HepG2 (cell line): Measurements from ENCODE around the gene SCRT2. TPM values are rescaled to one million over a fixed set of nuclear protein-coding genes. Genes with fewer than 3 reads are reported as not detected.

Experiments used
- ATAC-seq: fragments of 200-7000 bp; cut with Tn5 transposase; 3 replicates; pipeline ENCODE4 v1.9.1; 2020; ENCODE audit warnings: mild to moderate bottlenecking, moderate library complexity
- BruUV-seq: library from RNA; stranded (reverse); fragments of 400-500 nt; replicated peaks from 2 replicates; lab custom pipeline; 2021; lab: Mats Ljungman, UMichigan
- CTCF ChIA-PET: fragments of 300-600 bp; formaldehyde crosslinking; extraction: SDS; loops from one replicate; lab custom pipeline; 2021; ENCODE audit warnings: low total read pairs, inconsistent platforms, low intra/inter-chr PET ratio; lab: Yijun Ruan, JAX
- POLR2A ChIA-PET: fragments of 350-600 bp; sonication (Branson Sonifier 250); formaldehyde crosslinking; loops from one replicate; lab custom pipeline; 2020; ENCODE audit warnings: antibody characterized with exemption, inconsistent platforms; lab: Yijun Ruan, JAX
- DNase-seq: peaks from one replicate; pipeline ENCODE4 v3.0.0-alpha.2; 2015; ENCODE audit warnings: low spot score
- FAIRE-seq: peaks from 3 replicates; lab custom pipeline; 2011; peaks lifted over from hg19 to GRCh38; lab: Jason Lieb, UNC
- H2AFZ ChIP-seq: one replicate; pipeline ENCODE4 v1.6.1; 2011; ENCODE audit warnings: low read length, inconsistent platforms
- H3K27ac ChIP-seq: fragments of 300-600 bp; 3 replicates; pipeline ENCODE4 v1.8.0; 2011; ENCODE audit warnings: mixed run types, mild to moderate bottlenecking, mixed read lengths, low read length, inconsistent platforms; ENCODE audit not compliant: insufficient read depth; ENCODE audit errors: extremely low read length
- H3K27me3 ChIP-seq, 2 experiments: fragments of 200-600 bp in 1 of 2; 2 replicates in 1 of 2; 3 replicates in 1 of 2; pipeline versions ENCODE4 v1.6.0 to v1.8.0; 2011; ENCODE audit warnings: low read length in 2 of 2, mild to moderate bottlenecking in 2 of 2, moderate library complexity in 2 of 2, inconsistent platforms in 1 of 2; ENCODE audit not compliant: insufficient read depth in 2 of 2, control insufficient read depth in 1 of 2
- H3K36me3 ChIP-seq, 2 experiments: fragments of 200-600 bp in 1 of 2; replicated peaks in 1 of 2; 2 replicates in 1 of 2; 3 replicates in 1 of 2; pipeline versions ENCODE4 v1.5.1 to v1.8.0; 2011; ENCODE audit warnings: low read length in 2 of 2, inconsistent platforms in 1 of 2; ENCODE audit not compliant: insufficient read depth in 2 of 2, control insufficient read depth in 1 of 2
- H3K4me1 ChIP-seq: 2 replicates; pipeline ENCODE4 v1.5.1; 2012; ENCODE audit warnings: low read length, inconsistent platforms; ENCODE audit not compliant: insufficient read depth
- H3K4me2 ChIP-seq: 2 replicates; pipeline ENCODE4 v1.6.0; 2011; ENCODE audit warnings: low read depth, low read length, inconsistent platforms
- H3K4me3 ChIP-seq, 3 experiments: fragments of 200-600 bp in 1 of 3; sonication (generic), shearing (Covaris generic) in 1 of 3; replicated peaks in 1 of 3; 2 replicates each; pipeline ENCODE4 v1.5.1; 2011 to 2016; ENCODE audit warnings: low read length in 3 of 3, inconsistent platforms in 2 of 3, low read depth in 2 of 3, mild to moderate bottlenecking in 2 of 3, control low read depth in 1 of 3, mixed read lengths in 1 of 3; ENCODE audit not compliant: insufficient read depth in 1 of 3
- H3K79me2 ChIP-seq: one replicate; pipeline ENCODE4 v1.6.1; 2011; ENCODE audit warnings: low read length, inconsistent platforms; ENCODE audit not compliant: insufficient read depth
- H3K9ac ChIP-seq: 2 replicates; pipeline ENCODE4 v1.6.0; 2011; ENCODE audit warnings: mild to moderate bottlenecking, low read depth, low read length, inconsistent platforms; ENCODE audit not compliant: insufficient read depth
- H3K9me3 ChIP-seq: 2 replicates; pipeline ENCODE4 v1.5.1; 2012; ENCODE audit warnings: mild to moderate bottlenecking, low read length
- H4K20me1 ChIP-seq: 2 replicates; pipeline ENCODE4 v1.6.0; 2011; ENCODE audit warnings: inconsistent platforms, mild to moderate bottlenecking, low read length, moderate library complexity; ENCODE audit not compliant: insufficient read depth
- CBX5 ChIP-seq: sonication (generic); formaldehyde crosslinking; IDR thresholded peaks from 2 replicates; pipeline ENCODE4 v1.4.0; 2020; ENCODE audit warnings: missing genetic modification reagents, borderline replicate concordance
- CC2D1A ChIP-seq: sonication (generic); formaldehyde crosslinking; IDR thresholded peaks from 2 replicates; pipeline ENCODE4 v1.8.1; 2023; ENCODE audit warnings: mild to moderate bottlenecking, missing genetic modification reagents
- EP300 ChIP-seq, 3 experiments: sonication (generic) in 1 of 3; formaldehyde crosslinking in 1 of 3; IDR thresholded peaks; 2 replicates each; pipeline versions ENCODE4 v1.5.1 to v1.6.1; 2011 to 2020; ENCODE audit warnings: low read depth in 2 of 3, low read length in 2 of 3, borderline replicate concordance in 1 of 3, improper control_type of control experiment in 1 of 3, mild to moderate bottlenecking in 1 of 3, missing genetic modification reagents in 1 of 3, moderate library complexity in 1 of 3
- IRF2 ChIP-seq: IDR thresholded peaks from 2 replicates; pipeline ENCODE4 v1.6.1; 2018; ENCODE audit warnings: missing genetic modification reagents, missing compliant biosample characterization
- KLF16 ChIP-seq, 2 experiments: sonication (generic) in 1 of 2; formaldehyde crosslinking in 1 of 2; IDR thresholded peaks; 2 replicates each; pipeline versions ENCODE4 v1.6.1 to v1.8.0; 2016 to 2023; ENCODE audit warnings: missing genetic modification reagents in 2 of 2, missing compliant biosample characterization in 1 of 2
- NONO ChIP-seq, 2 experiments: fragments of 450-650 bp in 1 of 2; sonication (generic) in 1 of 2; formaldehyde crosslinking in 1 of 2; IDR thresholded peaks in 1 of 2; conservative IDR thresholded peaks in 1 of 2; 2 replicates each; pipeline versions ENCODE4 v1.6.1 to v1.8.0; 2017 to 2022; ENCODE audit warnings: mild to moderate bottlenecking in 1 of 2, missing genetic modification reagents in 1 of 2, moderate library complexity in 1 of 2
- POLR2A ChIP-seq, 2 experiments: IDR thresholded peaks; 2 replicates each; pipeline ENCODE4 v1.6.1; 2011; ENCODE audit warnings: low read depth in 2 of 2, low read length in 2 of 2, mild to moderate bottlenecking in 1 of 2, moderate library complexity in 1 of 2; ENCODE audit not compliant: insufficient read depth in 1 of 2
- POLR2AphosphoS5 ChIP-seq: IDR thresholded peaks from 2 replicates; pipeline ENCODE4 v1.6.1; 2012; ENCODE audit warnings: low read depth, low read length
- RBAK ChIP-seq: sonication (generic); formaldehyde crosslinking; IDR thresholded peaks from 2 replicates; pipeline ENCODE4 v1.5.1; 2020; ENCODE audit warnings: mild to moderate bottlenecking, missing genetic modification reagents
- SIN3A ChIP-seq: IDR thresholded peaks from 2 replicates; pipeline ENCODE4 v1.6.1; 2011; ENCODE audit warnings: low read depth, mild to moderate bottlenecking, control low read depth, low read length, borderline replicate concordance
- SIX4 ChIP-seq: sonication (generic); formaldehyde crosslinking; IDR thresholded peaks from 2 replicates; pipeline ENCODE4 v1.4.0; 2020; ENCODE audit warnings: missing genetic modification reagents
- SYNCRIP ChIP-seq: fragments of 200-400 bp; formaldehyde crosslinking; IDR thresholded peaks from 2 replicates; pipeline ENCODE4 v1.6.1; 2018; ENCODE audit warnings: mild to moderate bottlenecking, low read depth, low read length; ENCODE audit not compliant: insufficient read depth
- TOE1 ChIP-seq: sonication (generic); formaldehyde crosslinking; IDR thresholded peaks from 2 replicates; pipeline ENCODE4 v1.4.0; 2020; ENCODE audit warnings: mild to moderate bottlenecking, missing genetic modification reagents
- ZC3H4 ChIP-seq: sonication (generic); formaldehyde crosslinking; IDR thresholded peaks from 2 replicates; pipeline ENCODE4 v1.4.0; 2020; ENCODE audit warnings: missing genetic modification reagents, borderline replicate concordance
- ZNF354B ChIP-seq: sonication (generic); formaldehyde crosslinking; IDR thresholded peaks from 2 replicates; pipeline ENCODE4 v1.8.0; 2022; ENCODE audit warnings: mild to moderate bottlenecking, missing genetic modification reagents
- ZNF891 ChIP-seq: sonication (generic); formaldehyde crosslinking; IDR thresholded peaks from 2 replicates; pipeline ENCODE4 v1.5.0; 2020; ENCODE audit warnings: mild to moderate bottlenecking, missing genetic modification reagents
- WGBS: methylation state at CpG from one replicate; pipeline ENCODE4 v1.1.6; 2017; ENCODE audit warnings: low lambda C conversion rate; 5-methylcytosine and 5-hydroxymethylcytosine counted together
- in situ Hi-C: cut with HindIII; loops from 2 replicates; pipeline ENCODE4 v1.10.0; 2017; ENCODE audit warnings: low pct_unique_long_range_greater_than_20kb; ENCODE audit not compliant: extremely low pct_ligation_motif_present
- intact Hi-C: fragments of 100-400 bp; cut with micrococcal nuclease; formaldehyde crosslinking; loops from one replicate; pipeline ENCODE4 v1.10.0; 2022; ENCODE audit not compliant: unreplicated experiment
- polyA plus RNA-seq, 8 experiments: library from polyadenylated mRNA; depleted of rRNA in 3 of 8; stranded (reverse) in 7 of 8; unstranded in 1 of 8; fragments of >200 nt; fragmentation: Illumina TruSeq in 4 of 8; extraction: Trizol in 4 of 8; gene quantifications; 2 replicates each; pipeline versions ENCODE4 v1.2.1 to v1.2.3, GENCODE V29; 2011 to 2016; ENCODE audit warnings: low read depth in 4 of 8, missing spikeins in 1 of 8, mixed read lengths in 1 of 8; ENCODE audit not compliant: insufficient read depth in 1 of 8
- total RNA-seq, 5 experiments: library from RNA; depleted of rRNA; stranded (reverse); fragments of >200 nt; fragmentation: Illumina TruSeq; extraction: Trizol; gene quantifications; 2 replicates each; pipeline ENCODE4 v1.2.3, GENCODE V29; 2016; ENCODE audit warnings: low read depth in 1 of 5
- TF ChIP-seq, protein P1 (sequence below): sonication (generic); formaldehyde crosslinking; IDR thresholded peaks from 2 replicates; pipeline ENCODE4 v1.4.0; 2020; ENCODE audit warnings: missing genetic modification reagents, borderline replicate concordance
- TF ChIP-seq, protein P2 (sequence below): sonication (generic); formaldehyde crosslinking; IDR thresholded peaks from 2 replicates; pipeline ENCODE4 v1.4.0; 2020; ENCODE audit warnings: missing genetic modification reagents, borderline replicate concordance

SCRT2 gene
- total and polyA plus RNA-seq, 2 of the 13 experiments (the other 11 are each of a cell fraction or from before 2014, with no cell fraction given) = not detected

DNA sequence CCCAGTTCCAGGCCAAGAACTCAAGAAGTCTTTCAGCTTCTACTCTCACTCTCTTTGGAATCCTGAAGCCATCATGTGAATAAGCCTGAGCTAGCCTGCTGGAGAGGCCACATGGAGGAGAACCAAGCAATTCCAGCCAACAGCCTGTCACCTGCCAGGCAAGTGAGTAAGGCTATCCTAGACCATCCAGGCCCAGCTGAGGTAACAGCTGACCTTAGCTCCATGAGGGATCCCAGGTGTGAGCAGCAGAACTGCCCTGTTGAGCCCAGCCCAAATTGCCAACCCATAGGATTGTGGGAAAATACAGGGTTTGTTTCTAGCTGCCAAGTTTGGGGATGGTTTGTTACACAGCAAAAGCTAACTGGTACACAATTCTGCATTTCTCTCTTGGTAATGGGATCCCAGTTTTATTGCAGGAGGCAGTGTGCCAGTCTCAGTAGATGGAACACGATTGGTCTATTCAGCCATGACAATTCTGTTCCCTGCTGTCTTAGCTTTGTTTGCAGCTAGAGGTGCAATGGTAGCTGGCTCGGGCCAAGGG lies 28.1 kb downstream of the SCRT2 start:
- peaks cover 11 to 34% of the 10 kb centered on the region in 2 experiments for H3K36me3 ChIP-seq
- H3K9ac ChIP-seq = no peak overlapping the region
- 94% methylated on average over 2 of the region's 2 CpGs for WGBS
- H3K27me3 ChIP-seq = no peaks in the 10 kb centered on the region; a peak in 1 of 5 replicates
- FAIRE-seq = no peak
- peaks cover 10% of the 10 kb centered on the region for H3K79me2 ChIP-seq
- H3K9me3 ChIP-seq = no peaks in the 10 kb centered on the region
- CTCF ChIA-PET = no interaction called here
- H2AFZ ChIP-seq = no peak overlapping the region
- peak overlapping the region; percentile 52 for H3K27ac ChIP-seq
- no peak overlapping the region for H3K4me2 ChIP-seq
- no peak overlapping the region for H3K4me3 ChIP-seq
- BruUV-seq = no TSS peak
- in situ Hi-C loops = loop anchor here (5.0 to 10.0 kb wide), 2 partner anchors 85 to 293 kb away; no protein-coding TSS in a partner anchor
- intact Hi-C loops = loop anchor here (5.0 kb wide), 2 partner anchors 105 to 285 kb away; partner anchors contain the start of gene CSNK2A1
- TF ChIP-seq TOE1 (CRISPR knock-in tag) = no peak
- TF ChIP-seq CBX5 (CRISPR knock-in tag) = no peak
- no peak for TF ChIP-seq KLF16 (CRISPR knock-in tag; IDR thresholded peaks at IDR 0.05)
- TF ChIP-seq SIN3A = no peak
- peak; percentile 99 for TF ChIP-seq RBAK (CRISPR knock-in tag)
- peak; percentile 72; the same call in 1 of the 2 replicates for TF ChIP-seq ZNF891 (CRISPR knock-in tag)
- no peak for TF ChIP-seq IRF2 (CRISPR knock-in tag)
- TF ChIP-seq CC2D1A (CRISPR knock-in tag) = no peak
- TF ChIP-seq NONO (IDR thresholded peaks at IDR 0.05) = no peak
- TF ChIP-seq NONO (CRISPR knock-in tag; conservative IDR thresholded peaks at IDR 0.05) = no peak
- TF ChIP-seq SIX4 = no peak
- TF ChIP-seq SYNCRIP = no peak
- TF ChIP-seq, protein P1, sequence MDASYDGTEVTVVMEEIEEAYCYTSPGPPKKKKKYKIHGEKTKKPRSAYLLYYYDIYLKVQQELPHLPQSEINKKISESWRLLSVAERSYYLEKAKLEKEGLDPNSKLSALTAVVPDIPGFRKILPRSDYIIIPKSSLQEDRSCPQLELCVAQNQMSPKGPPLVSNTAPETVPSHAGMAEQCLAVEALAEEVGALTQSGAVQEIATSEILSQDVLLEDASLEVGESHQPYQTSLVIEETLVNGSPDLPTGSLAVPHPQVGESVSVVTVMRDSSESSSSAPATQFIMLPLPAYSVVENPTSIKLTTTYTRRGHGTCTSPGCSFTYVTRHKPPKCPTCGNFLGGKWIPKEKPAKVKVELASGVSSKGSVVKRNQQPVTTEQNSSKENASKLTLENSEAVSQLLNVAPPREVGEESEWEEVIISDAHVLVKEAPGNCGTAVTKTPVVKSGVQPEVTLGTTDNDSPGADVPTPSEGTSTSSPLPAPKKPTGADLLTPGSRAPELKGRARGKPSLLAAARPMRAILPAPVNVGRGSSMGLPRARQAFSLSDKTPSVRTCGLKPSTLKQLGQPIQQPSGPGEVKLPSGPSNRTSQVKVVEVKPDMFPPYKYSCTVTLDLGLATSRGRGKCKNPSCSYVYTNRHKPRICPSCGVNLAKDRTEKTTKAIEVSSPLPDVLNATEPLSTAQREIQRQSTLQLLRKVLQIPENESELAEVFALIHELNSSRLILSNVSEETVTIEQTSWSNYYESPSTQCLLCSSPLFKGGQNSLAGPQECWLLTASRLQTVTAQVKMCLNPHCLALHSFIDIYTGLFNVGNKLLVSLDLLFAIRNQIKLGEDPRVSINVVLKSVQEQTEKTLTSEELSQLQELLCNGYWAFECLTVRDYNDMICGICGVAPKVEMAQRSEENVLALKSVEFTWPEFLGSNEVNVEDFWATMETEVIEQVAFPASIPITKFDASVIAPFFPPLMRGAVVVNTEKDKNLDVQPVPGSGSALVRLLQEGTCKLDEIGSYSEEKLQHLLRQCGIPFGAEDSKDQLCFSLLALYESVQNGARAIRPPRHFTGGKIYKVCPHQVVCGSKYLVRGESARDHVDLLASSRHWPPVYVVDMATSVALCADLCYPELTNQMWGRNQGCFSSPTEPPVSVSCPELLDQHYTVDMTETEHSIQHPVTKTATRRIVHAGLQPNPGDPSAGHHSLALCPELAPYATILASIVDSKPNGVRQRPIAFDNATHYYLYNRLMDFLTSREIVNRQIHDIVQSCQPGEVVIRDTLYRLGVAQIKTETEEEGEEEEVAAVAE (CRISPR knock-in tag) = no peak
- TF ChIP-seq, protein P2, sequence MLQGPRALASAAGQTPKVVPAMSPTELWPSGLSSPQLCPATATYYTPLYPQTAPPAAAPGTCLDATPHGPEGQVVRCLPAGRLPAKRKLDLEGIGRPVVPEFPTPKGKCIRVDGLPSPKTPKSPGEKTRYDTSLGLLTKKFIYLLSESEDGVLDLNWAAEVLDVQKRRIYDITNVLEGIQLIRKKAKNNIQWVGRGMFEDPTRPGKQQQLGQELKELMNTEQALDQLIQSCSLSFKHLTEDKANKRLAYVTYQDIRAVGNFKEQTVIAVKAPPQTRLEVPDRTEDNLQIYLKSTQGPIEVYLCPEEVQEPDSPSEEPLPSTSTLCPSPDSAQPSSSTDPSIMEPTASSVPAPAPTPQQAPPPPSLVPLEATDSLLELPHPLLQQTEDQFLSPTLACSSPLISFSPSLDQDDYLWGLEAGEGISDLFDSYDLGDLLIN (CRISPR knock-in tag) = no peak
- TF ChIP-seq POLR2AphosphoS5 = 0 out of 2 replicates have a peak, but pooled peaks have one; percentile 6
- no peak for TF ChIP-seq ZNF354B (CRISPR knock-in tag)
- no peak for TF ChIP-seq EP300 (IDR thresholded peaks at IDR 0.05; ENCODE audit: low read depth in 2 of 2, low read length in 2 of 2)
- peak; percentile 28; the same call in 1 of the 2 replicates for TF ChIP-seq EP300 (CRISPR knock-in tag; IDR thresholded peaks at IDR 0.05; ENCODE audit: borderline replicate concordance)
- 0 out of 4 replicates have a peak, but pooled peaks of 1 of the 2 experiments have one; percentile 43 for TF ChIP-seq POLR2A (IDR thresholded peaks at IDR 0.05; ENCODE audit: insufficient read depth in 1 of 2, low read depth in 2 of 2, low read length in 2 of 2)
- TF ChIP-seq ZC3H4 (CRISPR knock-in tag) = peak; percentile 39; the same call in 1 of the 2 replicates
- TF ChIP-seq, all 625 proteins: peak for 6
- ATAC-seq (no peak), DNase-seq (no peak)
- POLR2A ChIA-PET = interaction anchor here (0.7 to 2.1 kb wide), 2 partner anchors 91 to 105 kb away, joined by 4 to 5 read pairs; no protein-coding TSS in a partner anchor
- Histone ChIP-seq H3K4me1 (peaks cover 55% of the 10 kb centered on the region), H4K20me1 (peaks cover 7% of the 10 kb centered on the region)
